ENCODE measurements around the gene XRCC5.

- TF ChIP-seq TAF1 (IDR thresholded peaks at IDR 0.05; ENCODE audit: borderline replicate concordance, low read depth, low read length): no peak
- no peak for TF ChIP-seq ASH2L (IDR thresholded peaks at IDR 0.05; ENCODE audit: borderline replicate concordance, low read depth)
- no peak for TF ChIP-seq NFXL1 (IDR thresholded peaks at IDR 0.05; ENCODE audit: borderline replicate concordance)
- no peak for TF ChIP-seq PML (IDR thresholded peaks at IDR 0.05; ENCODE audit: low read length)
- TF ChIP-seq, protein P1, sequence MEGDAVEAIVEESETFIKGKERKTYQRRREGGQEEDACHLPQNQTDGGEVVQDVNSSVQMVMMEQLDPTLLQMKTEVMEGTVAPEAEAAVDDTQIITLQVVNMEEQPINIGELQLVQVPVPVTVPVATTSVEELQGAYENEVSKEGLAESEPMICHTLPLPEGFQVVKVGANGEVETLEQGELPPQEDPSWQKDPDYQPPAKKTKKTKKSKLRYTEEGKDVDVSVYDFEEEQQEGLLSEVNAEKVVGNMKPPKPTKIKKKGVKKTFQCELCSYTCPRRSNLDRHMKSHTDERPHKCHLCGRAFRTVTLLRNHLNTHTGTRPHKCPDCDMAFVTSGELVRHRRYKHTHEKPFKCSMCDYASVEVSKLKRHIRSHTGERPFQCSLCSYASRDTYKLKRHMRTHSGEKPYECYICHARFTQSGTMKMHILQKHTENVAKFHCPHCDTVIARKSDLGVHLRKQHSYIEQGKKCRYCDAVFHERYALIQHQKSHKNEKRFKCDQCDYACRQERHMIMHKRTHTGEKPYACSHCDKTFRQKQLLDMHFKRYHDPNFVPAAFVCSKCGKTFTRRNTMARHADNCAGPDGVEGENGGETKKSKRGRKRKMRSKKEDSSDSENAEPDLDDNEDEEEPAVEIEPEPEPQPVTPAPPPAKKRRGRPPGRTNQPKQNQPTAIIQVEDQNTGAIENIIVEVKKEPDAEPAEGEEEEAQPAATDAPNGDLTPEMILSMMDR (IDR thresholded peaks at IDR 0.05 in 2 of 3, conservative IDR thresholded peaks at IDR 0.05 in 1 of 3; ENCODE audit: control insufficient read depth in 2 of 3, extremely low read depth in 1 of 3, insufficient read depth in 1 of 3, low read depth in 3 of 3, low read length in 3 of 3): no peak
- TF ChIP-seq POLR2AphosphoS5 (IDR thresholded peaks at IDR 0.05; ENCODE audit: low read length): no peak
- TF ChIP-seq TARDBP (IDR thresholded peaks at IDR 0.05; ENCODE audit: borderline replicate concordance): no peak
- TF ChIP-seq SMAD1 (IDR thresholded peaks at IDR 0.05; ENCODE audit: low read depth, partially characterized antibody): no peak
Measured at GRCh38 chr2:216214768-216215167, 105.6 kb downstream of the XRCC5 start.

All from GM12878 (cell line).